ENCODE results near the gene EFCAB7. TPM values are rescaled to one million over a fixed set of nuclear protein-coding genes. Genes with fewer than 3 reads are reported as not detected.

Gene EFCAB7
- total RNA-seq, 1 donor from 2014 or later, result 11.0 TPM

DNA sequence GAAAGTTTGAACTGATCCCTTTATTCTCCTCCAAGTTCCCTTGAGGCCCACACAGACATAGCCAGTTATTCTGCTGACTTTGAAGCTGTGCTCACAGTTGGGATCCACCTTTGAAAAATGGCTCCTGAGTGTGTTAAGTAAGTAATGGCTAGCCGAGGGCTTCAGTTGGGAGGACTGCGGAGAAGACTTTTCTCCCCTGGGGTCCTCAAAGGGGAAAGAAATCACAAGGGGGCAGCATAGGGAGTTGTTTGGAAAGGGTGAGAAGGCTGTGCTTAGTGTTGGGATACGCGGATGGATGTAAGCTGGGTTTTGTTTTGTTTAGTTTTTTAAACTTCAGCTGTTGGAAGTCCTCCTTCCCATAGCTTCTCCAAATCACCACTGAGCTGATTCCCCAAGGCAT lies 78.1 kb downstream of the EFCAB7 start:
- Mint-ChIP-seq H3K9me3 (no peaks in the 10 kb centered on the region), H3K4me3 (no peak overlapping the region), H3K36me3 (ENCODE audit: low read depth) (no peaks in the 10 kb centered on the region), H3K4me1 (peaks cover 5% of the 10 kb centered on the region), H3K27ac (ENCODE audit: unreplicated experiment) (no peak overlapping the region), H3K27me3 (ENCODE audit: low read depth) (no peaks in the 10 kb centered on the region)
- no peak for DNase-seq (ENCODE audit: low read depth, low spot score)
- TF ChIP-seq, protein P1, sequence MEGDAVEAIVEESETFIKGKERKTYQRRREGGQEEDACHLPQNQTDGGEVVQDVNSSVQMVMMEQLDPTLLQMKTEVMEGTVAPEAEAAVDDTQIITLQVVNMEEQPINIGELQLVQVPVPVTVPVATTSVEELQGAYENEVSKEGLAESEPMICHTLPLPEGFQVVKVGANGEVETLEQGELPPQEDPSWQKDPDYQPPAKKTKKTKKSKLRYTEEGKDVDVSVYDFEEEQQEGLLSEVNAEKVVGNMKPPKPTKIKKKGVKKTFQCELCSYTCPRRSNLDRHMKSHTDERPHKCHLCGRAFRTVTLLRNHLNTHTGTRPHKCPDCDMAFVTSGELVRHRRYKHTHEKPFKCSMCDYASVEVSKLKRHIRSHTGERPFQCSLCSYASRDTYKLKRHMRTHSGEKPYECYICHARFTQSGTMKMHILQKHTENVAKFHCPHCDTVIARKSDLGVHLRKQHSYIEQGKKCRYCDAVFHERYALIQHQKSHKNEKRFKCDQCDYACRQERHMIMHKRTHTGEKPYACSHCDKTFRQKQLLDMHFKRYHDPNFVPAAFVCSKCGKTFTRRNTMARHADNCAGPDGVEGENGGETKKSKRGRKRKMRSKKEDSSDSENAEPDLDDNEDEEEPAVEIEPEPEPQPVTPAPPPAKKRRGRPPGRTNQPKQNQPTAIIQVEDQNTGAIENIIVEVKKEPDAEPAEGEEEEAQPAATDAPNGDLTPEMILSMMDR (conservative IDR thresholded peaks at IDR 0.05), result no peak

- TF ChIP-seq, protein P1 (conservative IDR thresholded peaks at IDR 0.05), result no peak
- H3K36me3 Mint-ChIP-seq (ENCODE audit: low read depth), result no peaks in the 10 kb centered on the region
- DNase-seq (ENCODE audit: low read depth, low spot score), result no peak
- H3K9me3 Mint-ChIP-seq, result no peaks in the 10 kb centered on the region
- peaks cover 5% of the 10 kb centered on the region for H3K4me1 Mint-ChIP-seq
- H3K4me3 Mint-ChIP-seq, result no peak overlapping the region
- no peak overlapping the region for H3K27ac Mint-ChIP-seq (ENCODE audit: unreplicated experiment)
- H3K27me3 Mint-ChIP-seq (ENCODE audit: low read depth), result no peaks in the 10 kb centered on the region
Observed at GRCh38 chr1:63601912-63602311, 78.6 kb downstream of the EFCAB7 start.

DNA sequence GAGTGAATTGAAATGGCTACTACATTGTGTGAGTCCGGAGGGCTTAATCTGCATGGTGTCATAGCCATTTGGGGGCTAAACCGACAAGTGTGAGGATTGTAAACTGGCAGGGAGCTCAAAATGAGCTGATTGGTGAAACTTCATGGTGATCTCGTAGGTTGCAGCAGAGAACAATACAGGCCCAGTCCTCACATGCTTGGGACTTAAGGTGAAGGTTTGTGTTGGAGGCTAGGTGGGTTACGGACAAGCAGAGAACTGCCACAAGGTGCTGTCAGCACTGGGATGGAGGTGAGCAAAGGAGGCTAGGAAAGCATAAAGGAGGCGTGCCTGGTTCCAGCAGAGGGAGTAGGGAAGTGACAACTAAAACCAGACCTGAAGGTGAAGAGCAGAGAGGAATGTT lies 79.3 kb downstream of the EFCAB7 start:
- no peak for DNase-seq (ENCODE audit: low read depth, low spot score)
- Mint-ChIP-seq H3K9me3 (no peaks in the 10 kb centered on the region), H3K27me3 (ENCODE audit: low read depth) (no peaks in the 10 kb centered on the region), H3K27ac (ENCODE audit: unreplicated experiment) (no peak overlapping the region), H3K36me3 (ENCODE audit: low read depth) (no peaks in the 10 kb centered on the region), H3K4me3 (no peak overlapping the region), H3K4me1 (peaks cover 5% of the 10 kb centered on the region)
- TF ChIP-seq, protein P1 (conservative IDR thresholded peaks at IDR 0.05), result no peak

GRCh38 chr1:63603810-63604209 lies 80.5 kb downstream of the EFCAB7 start:
- H3K27me3 Mint-ChIP-seq (ENCODE audit: low read depth), result no peaks in the 10 kb centered on the region
- TF ChIP-seq, protein P1 (conservative IDR thresholded peaks at IDR 0.05), result no peak
- no peak overlapping the region for H3K4me3 Mint-ChIP-seq
- H3K4me1 Mint-ChIP-seq, result peaks cover 5% of the 10 kb centered on the region
- H3K36me3 Mint-ChIP-seq (ENCODE audit: low read depth), result no peaks in the 10 kb centered on the region
- no peaks in the 10 kb centered on the region for H3K9me3 Mint-ChIP-seq
- DNase-seq (ENCODE audit: low read depth, low spot score), result no peak
- H3K27ac Mint-ChIP-seq (ENCODE audit: unreplicated experiment), result no peak overlapping the region

DNA sequence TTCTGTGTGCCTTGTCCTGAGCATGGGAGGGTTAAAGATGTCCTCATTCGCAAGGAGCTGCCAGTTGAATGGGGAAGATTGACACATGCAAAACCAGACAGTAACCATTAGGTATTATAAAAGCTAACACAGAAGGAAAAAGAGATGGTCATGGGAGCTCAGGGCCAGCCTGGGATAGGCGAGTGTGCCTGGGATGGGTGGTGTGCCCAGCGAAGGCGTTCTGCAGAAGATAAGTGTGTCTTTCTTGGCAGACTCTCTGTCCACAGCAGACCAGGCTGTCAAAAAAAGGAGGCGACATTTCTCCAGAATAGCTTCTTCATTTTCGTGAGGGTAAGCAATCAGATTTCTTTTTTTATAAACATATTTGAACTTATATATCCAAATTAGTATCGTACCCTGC lies 84.0 kb downstream of the EFCAB7 start:
- TF ChIP-seq, protein P1 (conservative IDR thresholded peaks at IDR 0.05), result no peak
- no peak overlapping the region for H3K4me3 Mint-ChIP-seq
- DNase-seq (ENCODE audit: low read depth, low spot score), result no peak
- no peaks in the 10 kb centered on the region for H3K27me3 Mint-ChIP-seq (ENCODE audit: low read depth)
- H3K9me3 Mint-ChIP-seq, result no peaks in the 10 kb centered on the region
- peaks cover 13% of the 10 kb centered on the region for H3K4me1 Mint-ChIP-seq
- no peaks in the 10 kb centered on the region for H3K36me3 Mint-ChIP-seq (ENCODE audit: low read depth)
- no peak overlapping the region for H3K27ac Mint-ChIP-seq (ENCODE audit: unreplicated experiment)

GRCh38 chr1:63611231-63611630 lies 87.9 kb downstream of the EFCAB7 start:
- no peak for DNase-seq (ENCODE audit: low read depth, low spot score)
- Mint-ChIP-seq H3K9me3 (no peaks in the 10 kb centered on the region), H3K4me3 (peak overlapping the region; percentile 25), H3K27ac (ENCODE audit: unreplicated experiment) (no peak overlapping the region), H3K4me1 (peaks cover 27% of the 10 kb centered on the region), H3K27me3 (ENCODE audit: low read depth) (no peaks in the 10 kb centered on the region), H3K36me3 (ENCODE audit: low read depth) (no peaks in the 10 kb centered on the region)
- TF ChIP-seq, protein P1 (conservative IDR thresholded peaks at IDR 0.05), result no peak
